GM23338 (cell line): ENCODE data around the gene EDARADD. TPM values are rescaled to one million over a fixed set of nuclear protein-coding genes. Genes with fewer than 3 reads are reported as not detected.

Source experiments
- ATAC-seq: fragments of 200-7000 bp; cut with Tn5 transposase; 3 replicates; pipeline ENCODE4 v1.9.1; 2020
- DNase-seq: peaks from one replicate; pipeline ENCODE4 v3.0.0-alpha.2; 2015; ENCODE audit warnings: low spot score
- H2AFZ ChIP-seq: fragments of 200-600 bp; sonication (generic); 2 replicates; pipeline ENCODE4 v1.8.0; 2016; ENCODE audit warnings: antibody characterized with exemption, mild to moderate bottlenecking, moderate library complexity
- H3F3A ChIP-seq: fragments of 200-600 bp; sonication (generic); replicated peaks from 2 replicates; pipeline ENCODE4 v1.8.0; 2017; ENCODE audit warnings: antibody characterized with exemption, mixed run types, low read depth
- H3K27ac ChIP-seq: fragments of 200-600 bp; sonication (generic); 2 replicates; pipeline ENCODE4 v1.6.1; 2016; ENCODE audit warnings: low read depth
- H3K27me3 ChIP-seq: fragments of 200-600 bp; sonication (generic); 2 replicates; pipeline ENCODE4 v1.8.0; 2016; ENCODE audit warnings: mild to moderate bottlenecking, mixed run types, moderate library complexity; ENCODE audit not compliant: insufficient read depth
- H3K36me3 ChIP-seq: fragments of 200-600 bp; sonication (generic); 2 replicates; pipeline ENCODE4 v1.8.0; 2016; ENCODE audit warnings: mild to moderate bottlenecking; ENCODE audit not compliant: insufficient read depth
- H3K4me1 ChIP-seq: fragments of 200-600 bp; sonication (generic); 2 replicates; pipeline ENCODE4 v1.8.0; 2016; ENCODE audit warnings: mild to moderate bottlenecking, moderate library complexity; ENCODE audit not compliant: insufficient read depth
- H3K4me2 ChIP-seq: fragments of 200-600 bp; sonication (generic); 2 replicates; pipeline ENCODE4 v1.7.1; 2017; ENCODE audit warnings: mixed run types
- H3K4me3 ChIP-seq: fragments of 200-600 bp; sonication (generic); 2 replicates; pipeline ENCODE4 v1.6.1; 2016; ENCODE audit warnings: mixed run types
- H3K79me2 ChIP-seq: fragments of 200-600 bp; sonication (generic); replicated peaks from 2 replicates; pipeline ENCODE4 v1.8.0; 2017; ENCODE audit warnings: mild to moderate bottlenecking; ENCODE audit not compliant: insufficient read depth
- H3K9me2 ChIP-seq: fragments of 200-600 bp; sonication (generic); 2 replicates; pipeline ENCODE4 v1.8.0; 2017; ENCODE audit not compliant: insufficient read depth
- H4K20me1 ChIP-seq: fragments of 200-600 bp; sonication (generic); replicated peaks from 2 replicates; pipeline ENCODE4 v1.8.0; 2017; ENCODE audit warnings: mild to moderate bottlenecking; ENCODE audit not compliant: insufficient read depth
- H3K27ac Mint-ChIP-seq: 2 replicates; pipeline ENCODE4 v1.8.0; 2020; ENCODE audit warnings: inconsistent platforms, mild to moderate bottlenecking, moderate library complexity, mixed read lengths
- H3K27me3 Mint-ChIP-seq: 3 replicates; pipeline ENCODE4 v1.8.0; 2022; ENCODE audit warnings: low read depth, mild to moderate bottlenecking, moderate library complexity, mixed read lengths, inconsistent platforms; ENCODE audit not compliant: insufficient read depth, poor library complexity
- H3K36me3 Mint-ChIP-seq: 3 replicates; pipeline ENCODE4 v1.8.0; 2021; ENCODE audit warnings: low read depth, mild to moderate bottlenecking, inconsistent platforms, moderate library complexity, mixed read lengths
- H3K4me1 Mint-ChIP-seq: 3 replicates; pipeline ENCODE4 v1.8.0; 2020; ENCODE audit warnings: mild to moderate bottlenecking, inconsistent platforms, mixed read lengths
- H3K4me3 Mint-ChIP-seq: 3 replicates; pipeline ENCODE4 v1.8.0; 2021; ENCODE audit warnings: moderate library complexity, mild to moderate bottlenecking, inconsistent platforms, mixed read lengths
- H3K9me3 Mint-ChIP-seq: 3 replicates; pipeline ENCODE4 v1.8.0; 2020; ENCODE audit warnings: moderate library complexity, mild to moderate bottlenecking, inconsistent platforms, mixed read lengths
- CREB1 ChIP-seq: fragments of 250-450 bp; sonication (Bioruptor Pico); IDR thresholded peaks from 2 replicates; pipeline ENCODE4 v1.5.0; 2020; ENCODE audit warnings: low read depth, mild to moderate bottlenecking, moderate library complexity
- NANOG ChIP-seq: IDR thresholded peaks from 2 replicates; pipeline ENCODE4 v1.6.1; 2016; ENCODE audit warnings: antibody characterized with exemption, borderline replicate concordance
- POLR2AphosphoS5 ChIP-seq: IDR thresholded peaks from 2 replicates; pipeline ENCODE4 v1.6.1; 2016; ENCODE audit warnings: antibody characterized with exemption, low read depth
- ZNF114 ChIP-seq: fragments of 250-450 bp; sonication (Bioruptor Pico); IDR thresholded peaks from 2 replicates; pipeline ENCODE4 v1.5.0; 2020; ENCODE audit warnings: mild to moderate bottlenecking, moderate library complexity
- polyA plus RNA-seq: library from polyadenylated mRNA; unstranded; fragments of >200 nt; fragmentation: Nextera tagmentation; extraction: Ambion mirVana; gene quantifications from 2 replicates; pipeline ENCODE4 v1.2.1, GENCODE V29; 2016
- total RNA-seq: library from RNA; depleted of rRNA; stranded (reverse); fragments of >200 nt; shearing (Covaris generic); gene quantifications from 2 replicates; pipeline ENCODE4 v1.2.3, GENCODE V29; 2014
- TF ChIP-seq, protein P1 (sequence below): fragments of 250-450 bp; sonication (Bioruptor Pico); IDR thresholded peaks from 2 replicates; pipeline ENCODE4 v1.5.0; 2020; ENCODE audit warnings: mild to moderate bottlenecking, moderate library complexity
- TF ChIP-seq, protein P2 (sequence below): IDR thresholded peaks from 2 replicates; pipeline ENCODE4 v1.6.1; 2016; ENCODE audit warnings: antibody characterized with exemption

EDARADD gene
- total and polyA plus RNA-seq, 2 experiments from 2014 or later: 3.7 to 4.4 TPM

DNA sequence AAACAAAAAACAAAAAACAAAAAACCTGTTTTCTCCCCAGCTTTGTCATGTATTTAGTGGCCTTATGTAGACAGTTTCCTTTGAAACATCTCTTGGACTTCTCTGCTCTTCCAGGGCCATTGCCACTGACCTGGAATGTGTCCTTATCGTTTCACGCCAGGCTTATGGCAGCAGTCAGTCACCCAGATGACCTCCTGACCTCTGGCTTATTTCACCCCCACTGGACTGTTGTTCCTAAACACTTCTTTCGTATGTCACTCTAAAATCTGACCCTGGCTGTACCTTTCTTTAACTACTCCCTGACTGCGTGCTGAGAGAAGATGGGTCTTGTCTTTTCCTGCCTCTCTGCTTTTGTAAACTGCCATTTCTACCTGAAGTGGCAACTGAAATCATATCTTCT is 138.8 kb downstream of the EDARADD start:
- Histone ChIP-seq H3K9me2 (no peaks in the 10 kb centered on the region), H4K20me1 (no peaks in the 10 kb centered on the region; the same call in none of the 2 replicates), H3K36me3 (no peaks in the 10 kb centered on the region), H3K4me1 (no peaks in the 10 kb centered on the region), H2AFZ (no peak overlapping the region), H3K79me2 (no peaks in the 10 kb centered on the region), H3K27ac (no peak overlapping the region), H3K4me2 (no peak overlapping the region), H3K27me3 (no peaks in the 10 kb centered on the region), H3K4me3 (no peak overlapping the region), H3F3A (no peaks in the 10 kb centered on the region)
- TF ChIP-seq, protein P1, sequence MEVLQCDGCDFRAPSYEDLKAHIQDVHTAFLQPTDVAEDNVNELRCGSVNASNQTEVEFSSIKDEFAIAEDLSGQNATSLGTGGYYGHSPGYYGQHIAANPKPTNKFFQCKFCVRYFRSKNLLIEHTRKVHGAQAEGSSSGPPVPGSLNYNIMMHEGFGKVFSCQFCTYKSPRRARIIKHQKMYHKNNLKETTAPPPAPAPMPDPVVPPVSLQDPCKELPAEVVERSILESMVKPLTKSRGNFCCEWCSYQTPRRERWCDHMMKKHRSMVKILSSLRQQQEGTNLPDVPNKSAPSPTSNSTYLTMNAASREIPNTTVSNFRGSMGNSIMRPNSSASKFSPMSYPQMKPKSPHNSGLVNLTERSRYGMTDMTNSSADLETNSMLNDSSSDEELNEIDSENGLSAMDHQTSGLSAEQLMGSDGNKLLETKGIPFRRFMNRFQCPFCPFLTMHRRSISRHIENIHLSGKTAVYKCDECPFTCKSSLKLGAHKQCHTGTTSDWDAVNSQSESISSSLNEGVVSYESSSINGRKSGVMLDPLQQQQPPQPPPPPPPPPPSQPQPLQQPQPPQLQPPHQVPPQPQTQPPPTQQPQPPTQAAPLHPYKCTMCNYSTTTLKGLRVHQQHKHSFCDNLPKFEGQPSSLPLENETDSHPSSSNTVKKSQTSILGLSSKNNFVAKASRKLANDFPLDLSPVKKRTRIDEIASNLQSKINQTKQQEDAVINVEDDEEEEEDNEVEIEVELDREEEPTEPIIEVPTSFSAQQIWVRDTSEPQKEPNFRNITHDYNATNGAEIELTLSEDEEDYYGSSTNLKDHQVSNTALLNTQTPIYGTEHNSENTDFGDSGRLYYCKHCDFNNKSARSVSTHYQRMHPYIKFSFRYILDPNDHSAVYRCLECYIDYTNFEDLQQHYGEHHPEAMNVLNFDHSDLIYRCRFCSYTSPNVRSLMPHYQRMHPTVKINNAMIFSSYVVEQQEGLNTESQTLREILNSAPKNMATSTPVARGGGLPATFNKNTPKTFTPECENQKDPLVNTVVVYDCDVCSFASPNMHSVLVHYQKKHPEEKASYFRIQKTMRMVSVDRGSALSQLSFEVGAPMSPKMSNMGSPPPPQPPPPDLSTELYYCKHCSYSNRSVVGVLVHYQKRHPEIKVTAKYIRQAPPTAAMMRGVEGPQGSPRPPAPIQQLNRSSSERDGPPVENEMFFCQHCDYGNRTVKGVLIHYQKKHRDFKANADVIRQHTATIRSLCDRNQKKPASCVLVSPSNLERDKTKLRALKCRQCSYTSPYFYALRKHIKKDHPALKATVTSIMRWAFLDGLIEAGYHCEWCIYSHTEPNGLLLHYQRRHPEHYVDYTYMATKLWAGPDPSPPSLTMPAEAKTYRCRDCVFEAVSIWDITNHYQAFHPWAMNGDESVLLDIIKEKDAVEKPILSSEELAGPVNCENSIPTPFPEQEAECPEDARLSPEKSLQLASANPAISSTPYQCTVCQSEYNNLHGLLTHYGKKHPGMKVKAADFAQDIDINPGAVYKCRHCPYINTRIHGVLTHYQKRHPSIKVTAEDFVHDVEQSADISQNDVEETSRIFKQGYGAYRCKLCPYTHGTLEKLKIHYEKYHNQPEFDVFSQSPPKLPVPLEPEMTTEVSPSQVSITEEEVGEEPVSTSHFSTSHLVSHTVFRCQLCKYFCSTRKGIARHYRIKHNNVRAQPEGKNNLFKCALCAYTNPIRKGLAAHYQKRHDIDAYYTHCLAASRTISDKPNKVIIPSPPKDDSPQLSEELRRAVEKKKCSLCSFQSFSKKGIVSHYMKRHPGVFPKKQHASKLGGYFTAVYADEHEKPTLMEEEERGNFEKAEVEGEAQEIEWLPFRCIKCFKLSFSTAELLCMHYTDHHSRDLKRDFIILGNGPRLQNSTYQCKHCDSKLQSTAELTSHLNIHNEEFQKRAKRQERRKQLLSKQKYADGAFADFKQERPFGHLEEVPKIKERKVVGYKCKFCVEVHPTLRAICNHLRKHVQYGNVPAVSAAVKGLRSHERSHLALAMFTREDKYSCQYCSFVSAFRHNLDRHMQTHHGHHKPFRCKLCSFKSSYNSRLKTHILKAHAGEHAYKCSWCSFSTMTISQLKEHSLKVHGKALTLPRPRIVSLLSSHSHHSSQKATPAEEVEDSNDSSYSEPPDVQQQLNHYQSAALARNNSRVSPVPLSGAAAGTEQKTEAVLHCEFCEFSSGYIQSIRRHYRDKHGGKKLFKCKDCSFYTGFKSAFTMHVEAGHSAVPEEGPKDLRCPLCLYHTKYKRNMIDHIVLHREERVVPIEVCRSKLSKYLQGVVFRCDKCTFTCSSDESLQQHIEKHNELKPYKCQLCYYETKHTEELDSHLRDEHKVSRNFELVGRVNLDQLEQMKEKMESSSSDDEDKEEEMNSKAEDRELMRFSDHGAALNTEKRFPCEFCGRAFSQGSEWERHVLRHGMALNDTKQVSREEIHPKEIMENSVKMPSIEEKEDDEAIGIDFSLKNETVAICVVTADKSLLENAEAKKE (CRISPR knock-in tag): no peak
- TF ChIP-seq, protein P2, sequence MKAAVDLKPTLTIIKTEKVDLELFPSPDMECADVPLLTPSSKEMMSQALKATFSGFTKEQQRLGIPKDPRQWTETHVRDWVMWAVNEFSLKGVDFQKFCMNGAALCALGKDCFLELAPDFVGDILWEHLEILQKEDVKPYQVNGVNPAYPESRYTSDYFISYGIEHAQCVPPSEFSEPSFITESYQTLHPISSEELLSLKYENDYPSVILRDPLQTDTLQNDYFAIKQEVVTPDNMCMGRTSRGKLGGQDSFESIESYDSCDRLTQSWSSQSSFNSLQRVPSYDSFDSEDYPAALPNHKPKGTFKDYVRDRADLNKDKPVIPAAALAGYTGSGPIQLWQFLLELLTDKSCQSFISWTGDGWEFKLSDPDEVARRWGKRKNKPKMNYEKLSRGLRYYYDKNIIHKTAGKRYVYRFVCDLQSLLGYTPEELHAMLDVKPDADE: no peak
- TF ChIP-seq CREB1 (CRISPR knock-in tag): no peak
- TF ChIP-seq NANOG: no peak
- TF ChIP-seq POLR2AphosphoS5: no peak
- no peak for TF ChIP-seq ZNF114
- no peak for DNase-seq
- H3K27me3 Mint-ChIP-seq: peaks cover 6% of the 10 kb centered on the region
- H3K4me1 Mint-ChIP-seq: peaks cover 9% of the 10 kb centered on the region
- no peak overlapping the region for H3K4me3 Mint-ChIP-seq
- no peak overlapping the region for H3K27ac Mint-ChIP-seq
- no peak for ATAC-seq
- no peaks in the 10 kb centered on the region for H3K9me3 Mint-ChIP-seq
- H3K36me3 Mint-ChIP-seq: peaks cover 8% of the 10 kb centered on the region; the same call in 2 of the 3 replicates
